MM.1S (cell line): ENCODE data around the gene ATF3.

Experiments used
- DNase-seq: peaks from one replicate; pipeline ENCODE4 v3.0.0-alpha.2; 2015
- H2AFZ ChIP-seq: fragments of 300-600 bp; sonication (generic); 2 replicates; pipeline ENCODE4 v1.6.0; 2016; ENCODE audit warnings: antibody characterized with exemption, low read length
- H3F3A ChIP-seq: fragments of 300-600 bp; sonication (generic); 2 replicates; pipeline ENCODE4 v1.6.1; 2016; ENCODE audit warnings: mild to moderate bottlenecking, antibody characterized with exemption, low read length, moderate library complexity, mixed read lengths; ENCODE audit not compliant: insufficient read depth
- H3K27ac ChIP-seq: fragments of 300-600 bp; sonication (generic); 2 replicates; pipeline ENCODE4 v1.5.1; 2016; ENCODE audit warnings: mild to moderate bottlenecking, low read length
- H3K27me3 ChIP-seq: fragments of 300-600 bp; sonication (generic); replicated peaks from 2 replicates; pipeline ENCODE4 v1.6.0; 2016; ENCODE audit warnings: low read length; ENCODE audit not compliant: insufficient read depth
- H3K36me3 ChIP-seq: fragments of 300-600 bp; sonication (generic); replicated peaks from 2 replicates; pipeline ENCODE4 v1.6.1; 2016; ENCODE audit warnings: mild to moderate bottlenecking, low read length, mixed read lengths; ENCODE audit not compliant: insufficient read depth
- H3K4me1 ChIP-seq: fragments of 300-600 bp; sonication (generic); 2 replicates; pipeline ENCODE4 v1.6.1; 2016; ENCODE audit warnings: low read length, mixed read lengths
- H3K4me2 ChIP-seq: fragments of 300-600 bp; sonication (generic); 2 replicates; pipeline ENCODE4 v1.6.0; 2016; ENCODE audit warnings: low read depth, low read length
- H3K4me3 ChIP-seq: fragments of 300-600 bp; sonication (generic); 2 replicates; pipeline ENCODE4 v1.5.1; 2016; ENCODE audit warnings: low read length, mixed read lengths
- H3K79me2 ChIP-seq: fragments of 300-600 bp; sonication (generic); 2 replicates; pipeline ENCODE4 v1.6.1; 2016; ENCODE audit warnings: mixed run types, low read length, mixed read lengths
- H3K9ac ChIP-seq: fragments of 300-600 bp; sonication (generic); 2 replicates; pipeline ENCODE4 v1.6.1; 2016; ENCODE audit warnings: low read length, mixed read lengths
- H3K9me2 ChIP-seq: fragments of 300-600 bp; sonication (generic); replicated peaks from 2 replicates; pipeline ENCODE4 v1.6.1; 2016; ENCODE audit warnings: mild to moderate bottlenecking, low read length, mixed read lengths; ENCODE audit not compliant: insufficient read depth
- H3K9me3 ChIP-seq: fragments of 300-600 bp; sonication (generic); replicated peaks from 2 replicates; pipeline ENCODE4 v1.6.1; 2016; ENCODE audit warnings: mild to moderate bottlenecking, low read length, mixed read lengths; ENCODE audit not compliant: insufficient read depth
- H4K20me1 ChIP-seq: fragments of 300-600 bp; sonication (generic); 2 replicates; pipeline ENCODE4 v1.6.1; 2016; ENCODE audit warnings: mild to moderate bottlenecking, low read length, moderate library complexity, mixed read lengths; ENCODE audit not compliant: insufficient read depth
- CTCF ChIP-seq: fragments of 300-600 bp; sonication (generic); IDR thresholded peaks from 2 replicates; pipeline ENCODE4 v1.5.1; 2016; ENCODE audit warnings: antibody characterized with exemption, low read length, mixed read lengths
- EZH2 ChIP-seq: fragments of 300-600 bp; sonication (generic); optimal IDR thresholded peaks from 2 replicates; pipeline ENCODE3; 2017; ENCODE audit warnings: low read depth, mild to moderate bottlenecking, antibody characterized with exemption, low read length, mixed read lengths
- EZH2phosphoT487 ChIP-seq: fragments of 300-600 bp; sonication (generic); IDR thresholded peaks from 2 replicates; pipeline ENCODE4 v1.6.1; 2018; ENCODE audit warnings: antibody characterized with exemption, low read length

Gene ATF3

GRCh38 chr1:212583643-212584042 is 24.9 kb upstream of the ATF3 start:
- no peak overlapping the region for H3K9ac ChIP-seq
- H3K9me3 ChIP-seq: no peaks in the 10 kb centered on the region
- H3K4me3 ChIP-seq: no peak overlapping the region
- TF ChIP-seq EZH2 (no peak), EZH2phosphoT487 (no peak), CTCF (no peak)
- H3F3A ChIP-seq: 0 out of 2 replicates have a peak, but pooled peaks cover 5% of the 10 kb centered on the region
- no peaks in the 10 kb centered on the region for H3K9me2 ChIP-seq
- H3K36me3 ChIP-seq: no peaks in the 10 kb centered on the region
- peaks cover 10% of the 10 kb centered on the region for H3K27me3 ChIP-seq
- no peak for DNase-seq
- no peaks in the 10 kb centered on the region for H4K20me1 ChIP-seq
- peaks cover 13% of the 10 kb centered on the region for H3K4me1 ChIP-seq
- no peak overlapping the region for H2AFZ ChIP-seq
- no peaks in the 10 kb centered on the region for H3K79me2 ChIP-seq
- H3K4me2 ChIP-seq: no peak overlapping the region
- H3K27ac ChIP-seq: no peak overlapping the region

DNA sequence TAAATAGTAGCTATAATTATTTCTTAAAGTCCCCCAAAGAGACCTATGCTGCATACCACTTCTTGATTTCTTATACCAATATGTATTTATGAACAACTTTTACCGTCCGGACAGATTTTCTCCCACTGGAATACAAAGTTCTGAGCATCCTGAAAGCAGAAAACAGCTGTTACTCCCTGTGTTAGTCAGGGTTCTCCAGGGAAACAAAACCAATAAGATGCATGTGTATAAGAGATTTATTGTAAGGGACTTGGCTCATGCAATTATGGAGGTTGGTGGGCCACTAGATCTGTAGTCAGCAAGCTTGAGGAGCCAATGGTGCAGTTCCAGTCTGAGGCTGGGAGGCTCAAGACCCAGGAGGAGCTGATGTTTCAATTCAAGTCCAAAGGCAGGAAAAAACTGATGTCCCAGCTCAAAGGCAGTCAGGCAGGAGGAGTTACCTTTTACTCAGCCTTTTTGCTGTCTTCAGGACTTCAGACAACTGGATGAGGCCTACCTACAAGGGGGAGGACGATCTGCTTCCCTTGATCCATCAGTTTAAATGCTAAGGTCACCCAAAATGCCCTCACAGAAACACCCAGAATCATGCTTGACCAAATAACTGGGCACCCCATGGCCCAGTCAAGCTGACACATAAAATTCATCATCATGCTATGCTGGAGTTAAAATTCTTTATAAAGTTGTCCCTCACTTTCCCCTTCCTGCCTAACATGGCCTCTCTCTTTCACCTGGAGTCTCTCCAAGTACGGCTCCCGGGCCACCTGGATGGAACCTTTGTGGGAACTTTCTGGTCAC is 24.3 kb upstream of the ATF3 start:
- Histone ChIP-seq H3K27me3 (peaks cover 10% of the 10 kb centered on the region), H3K4me2 (no peak overlapping the region)
- TF ChIP-seq CTCF (no peak), EZH2phosphoT487 (no peak), EZH2 (no peak)

GRCh38 chr1:212585210-212585609 is 23.4 kb upstream of the ATF3 start:
- H3K79me2 ChIP-seq: no peaks in the 10 kb centered on the region
- H3K4me2 ChIP-seq: no peak overlapping the region
- H3K27me3 ChIP-seq: peaks cover 10% of the 10 kb centered on the region
- TF ChIP-seq CTCF: no peak
- TF ChIP-seq EZH2: no peak
- H3K9me3 ChIP-seq: no peaks in the 10 kb centered on the region
- 0 out of 2 replicates have a peak, but pooled peaks cover 5% of the 10 kb centered on the region for H3F3A ChIP-seq
- H3K9ac ChIP-seq: no peak overlapping the region
- H3K36me3 ChIP-seq: no peaks in the 10 kb centered on the region
- H4K20me1 ChIP-seq: no peaks in the 10 kb centered on the region
- peaks cover 13% of the 10 kb centered on the region for H3K4me1 ChIP-seq
- H3K9me2 ChIP-seq: no peaks in the 10 kb centered on the region
- no peak for DNase-seq
- H2AFZ ChIP-seq: no peak overlapping the region
- no peak overlapping the region for H3K4me3 ChIP-seq
- no peak overlapping the region for H3K27ac ChIP-seq

More for the DNA sequence above, 24.3 kb upstream of the ATF3 start:
- H2AFZ ChIP-seq: no peak overlapping the region
- H3K4me3 ChIP-seq: no peak overlapping the region
- H3K4me1 ChIP-seq: peaks cover 13% of the 10 kb centered on the region
- H3K27ac ChIP-seq: no peak overlapping the region
- no peak for DNase-seq
- no peaks in the 10 kb centered on the region for H3K79me2 ChIP-seq
- H3K36me3 ChIP-seq: no peaks in the 10 kb centered on the region
- no peaks in the 10 kb centered on the region for H3K9me3 ChIP-seq
- no peaks in the 10 kb centered on the region for H4K20me1 ChIP-seq
- no peaks in the 10 kb centered on the region for H3K9me2 ChIP-seq
- 0 out of 2 replicates have a peak, but pooled peaks cover 5% of the 10 kb centered on the region for H3F3A ChIP-seq
- H3K9ac ChIP-seq: no peak overlapping the region
